Gastroesophageal sphincter (tissue), 3 donors: ENCODE data around the gene TCTA.
"Not testable (repeated sequence)": the region's sequence is repeated elsewhere in the genome, so short reads cannot be mapped to it uniquely, and the experiment has no call there.

ENCODE experiments used
- POLR2A ChIP-seq, 2 donors: fragments of 450-650 bp; IDR thresholded peaks; one replicate each; pipeline ENCODE4 v1.6.1; 2017; ENCODE audit warnings: antibody characterized with exemption in 2 of 2, mild to moderate bottlenecking in 2 of 2, moderate library complexity in 1 of 2
- TF ChIP-seq, protein P1 (sequence below), 4 experiments: fragments of 200-600 bp in 2 of 4; fragments of 450-650 bp in 2 of 4; sonication (generic) in 1 of 4; IDR thresholded peaks; one replicate each; pipeline ENCODE4 v1.5.1; 2017 to 2019; ENCODE audit warnings: antibody characterized with exemption in 4 of 4, mild to moderate bottlenecking in 2 of 4, moderate library complexity in 2 of 4

DNA sequence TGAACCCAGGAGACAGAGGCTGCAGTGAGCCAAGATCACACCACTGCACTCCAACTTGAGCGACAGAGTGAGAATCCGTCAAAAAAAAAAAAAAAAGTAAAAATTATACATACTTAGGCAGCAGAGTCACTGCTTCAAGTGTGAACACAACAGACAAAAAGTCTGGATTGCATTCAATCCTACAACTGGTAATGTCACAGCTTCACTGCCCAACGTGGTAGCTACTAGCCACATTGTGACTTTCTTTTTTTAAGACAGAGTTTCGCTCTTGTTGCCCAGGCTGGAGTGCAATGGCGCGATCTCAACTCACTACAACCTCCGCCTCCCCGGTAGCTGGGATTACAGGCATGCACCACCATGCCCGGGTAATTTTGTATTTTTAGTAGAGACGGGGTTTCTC, 20.9 kb upstream of the TCTA start:
- TF ChIP-seq, protein P1, sequence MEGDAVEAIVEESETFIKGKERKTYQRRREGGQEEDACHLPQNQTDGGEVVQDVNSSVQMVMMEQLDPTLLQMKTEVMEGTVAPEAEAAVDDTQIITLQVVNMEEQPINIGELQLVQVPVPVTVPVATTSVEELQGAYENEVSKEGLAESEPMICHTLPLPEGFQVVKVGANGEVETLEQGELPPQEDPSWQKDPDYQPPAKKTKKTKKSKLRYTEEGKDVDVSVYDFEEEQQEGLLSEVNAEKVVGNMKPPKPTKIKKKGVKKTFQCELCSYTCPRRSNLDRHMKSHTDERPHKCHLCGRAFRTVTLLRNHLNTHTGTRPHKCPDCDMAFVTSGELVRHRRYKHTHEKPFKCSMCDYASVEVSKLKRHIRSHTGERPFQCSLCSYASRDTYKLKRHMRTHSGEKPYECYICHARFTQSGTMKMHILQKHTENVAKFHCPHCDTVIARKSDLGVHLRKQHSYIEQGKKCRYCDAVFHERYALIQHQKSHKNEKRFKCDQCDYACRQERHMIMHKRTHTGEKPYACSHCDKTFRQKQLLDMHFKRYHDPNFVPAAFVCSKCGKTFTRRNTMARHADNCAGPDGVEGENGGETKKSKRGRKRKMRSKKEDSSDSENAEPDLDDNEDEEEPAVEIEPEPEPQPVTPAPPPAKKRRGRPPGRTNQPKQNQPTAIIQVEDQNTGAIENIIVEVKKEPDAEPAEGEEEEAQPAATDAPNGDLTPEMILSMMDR (IDR thresholded peaks at IDR 0.05): not testable (repeated sequence)
- TF ChIP-seq POLR2A (IDR thresholded peaks at IDR 0.05): not testable (repeated sequence)
